H1 (cell line): ENCODE measurements around the gene CCDC88A. TPM values are rescaled to one million over a fixed set of nuclear protein-coding genes. Genes with fewer than 3 reads are reported as not detected.

Experiments used
- CTCF ChIA-PET: fragments of 300-600 bp; sonication (Branson Sonifier 250); formaldehyde crosslinking; loops from one replicate; lab custom pipeline; 2021; ENCODE audit not compliant: partially characterized antibody; lab: Charles Lee
- POLR2A ChIA-PET: fragments of 300-600 bp; sonication (Branson Sonifier 250); formaldehyde crosslinking; loops from one replicate; lab custom pipeline; 2021; ENCODE audit warnings: inconsistent platforms; ENCODE audit not compliant: partially characterized antibody; lab: Charles Lee
- DNase-seq, 2 experiments: peaks; one replicate each; pipeline versions ENCODE4 v3.0.0 to v3.0.0-alpha.2; 2010 to 2022; ENCODE audit warnings: low spot score in 2 of 2, low read depth in 1 of 2, mixed read lengths in 1 of 2
- FAIRE-seq: peaks from 2 replicates; lab custom pipeline; 2011; peaks lifted over from hg19 to GRCh38; lab: Jason Lieb, UNC
- H2AFZ ChIP-seq: 2 replicates; pipeline ENCODE4 v1.8.1; 2012; ENCODE audit warnings: low read length, inconsistent platforms
- H2AK5ac ChIP-seq: 2 replicates; pipeline ENCODE4 v1.6.1; 2013; ENCODE audit warnings: low read depth, low read length
- H2BK120ac ChIP-seq: replicated peaks from 2 replicates; pipeline ENCODE3; 2013; ENCODE audit warnings: low read depth, low read length, inconsistent platforms
- H2BK12ac ChIP-seq: 2 replicates; pipeline ENCODE4 v1.6.1; 2013; ENCODE audit warnings: low read depth, low read length
- H2BK15ac ChIP-seq: 2 replicates; pipeline ENCODE4 v1.6.1; 2013; ENCODE audit warnings: low read length
- H2BK20ac ChIP-seq: 2 replicates; pipeline ENCODE4 v1.6.1; 2013; ENCODE audit warnings: low read length
- H2BK5ac ChIP-seq: 2 replicates; pipeline ENCODE4 v1.6.1; 2013; ENCODE audit warnings: low read depth, low read length
- H3K14ac ChIP-seq: 2 replicates; pipeline ENCODE4 v1.6.1; 2013; ENCODE audit warnings: inconsistent platforms; ENCODE audit not compliant: insufficient read length
- H3K18ac ChIP-seq: 2 replicates; pipeline ENCODE4 v1.6.1; 2013; ENCODE audit warnings: low read length; ENCODE audit errors: extremely low read depth
- H3K23ac ChIP-seq: 2 replicates; pipeline ENCODE4 v1.6.1; 2013; ENCODE audit warnings: inconsistent platforms; ENCODE audit not compliant: insufficient read length
- H3K23me2 ChIP-seq: 2 replicates; pipeline ENCODE4 v1.6.1; 2013; ENCODE audit warnings: low read depth, low read length
- H3K27ac ChIP-seq: 2 replicates; pipeline ENCODE4 v1.6.1; 2011; ENCODE audit warnings: low read depth, low read length, inconsistent platforms
- H3K27me3 ChIP-seq, 4 experiments: replicated peaks in 1 of 4; 1 replicate in 1 of 4; 2 replicates in 3 of 4; pipeline versions ENCODE4 v1.6.1 to v1.8.1; 2011 to 2013; ENCODE audit warnings: low read length in 3 of 4, mild to moderate bottlenecking in 3 of 4, inconsistent platforms in 2 of 4, mixed read lengths in 2 of 4, moderate library complexity in 1 of 4; ENCODE audit not compliant: control insufficient read depth in 3 of 4, insufficient read depth in 3 of 4; ENCODE audit errors: extremely low read depth in 1 of 4
- H3K36me3 ChIP-seq, 4 experiments: 2 replicates each; pipeline versions ENCODE4 v1.6.1 to v1.8.1; 2011 to 2013; ENCODE audit warnings: mild to moderate bottlenecking in 4 of 4, low read length in 3 of 4, moderate library complexity in 2 of 4, control low read depth in 1 of 4, inconsistent platforms in 1 of 4; ENCODE audit not compliant: insufficient read depth in 4 of 4, control insufficient read depth in 2 of 4
- H3K4ac ChIP-seq: replicated peaks from 2 replicates; pipeline ENCODE3; 2013; ENCODE audit warnings: low read length, low read depth, mixed read lengths, inconsistent platforms; ENCODE audit not compliant: insufficient read length
- H3K4me1 ChIP-seq, 4 experiments: replicated peaks in 1 of 4; 1 replicate in 1 of 4; 2 replicates in 3 of 4; pipeline versions ENCODE4 v1.6.1 to v1.8.1; 2011 to 2013; ENCODE audit warnings: low read length in 3 of 4, inconsistent platforms in 2 of 4, mixed read lengths in 1 of 4; ENCODE audit not compliant: insufficient read depth in 4 of 4, control insufficient read depth in 3 of 4
- H3K4me2 ChIP-seq, 2 experiments: 2 replicates each; pipeline versions ENCODE4 v1.6.1 to v1.8.1; 2011 to 2013; ENCODE audit warnings: low read depth in 2 of 2, low read length in 2 of 2, control low read depth in 1 of 2, inconsistent platforms in 1 of 2, mild to moderate bottlenecking in 1 of 2; ENCODE audit not compliant: insufficient read depth in 1 of 2
- H3K4me3 ChIP-seq, 4 experiments: fragments of 200-600, 300-600 bp in 1 of 4; sonication (generic), shearing (Covaris generic), sonication (Bioruptor Twin) in 1 of 4; 2 replicates each; pipeline versions ENCODE4 v1.5.1 to v1.8.1; 2011 to 2016; ENCODE audit warnings: low read length in 4 of 4, low read depth in 3 of 4, control low read depth in 2 of 4, inconsistent platforms in 2 of 4, mild to moderate bottlenecking in 2 of 4, mixed read lengths in 1 of 4, moderate library complexity in 1 of 4; ENCODE audit not compliant: insufficient read depth in 2 of 4; ENCODE audit errors: extremely low read depth in 1 of 4
- H3K56ac ChIP-seq: replicated peaks from 2 replicates; pipeline ENCODE3; 2013; ENCODE audit warnings: low read depth, mild to moderate bottlenecking, mixed read lengths, low read length, inconsistent platforms; ENCODE audit not compliant: insufficient read length
- H3K79me1 ChIP-seq: 2 replicates; pipeline ENCODE4 v1.6.1; 2013; ENCODE audit warnings: low read depth, low read length, control low read depth
- H3K79me2 ChIP-seq, 2 experiments: 2 replicates each; pipeline versions ENCODE4 v1.6.1 to v1.8.1; 2012 to 2013; ENCODE audit warnings: low read length in 2 of 2, mild to moderate bottlenecking in 2 of 2, inconsistent platforms in 1 of 2; ENCODE audit not compliant: insufficient read depth in 2 of 2, control insufficient read depth in 1 of 2
- H3K9ac ChIP-seq, 4 experiments: replicated peaks in 1 of 4; 1 replicate in 1 of 4; 2 replicates in 3 of 4; pipeline versions ENCODE4 v1.6.1 to v1.8.1; 2011 to 2013; ENCODE audit warnings: low read depth in 3 of 4, low read length in 3 of 4, control low read depth in 2 of 4, mild to moderate bottlenecking in 2 of 4, moderate library complexity in 2 of 4, inconsistent platforms in 1 of 4; ENCODE audit errors: extremely low read depth in 1 of 4
- H3K9me3 ChIP-seq, 2 experiments: 2 replicates each; pipeline versions ENCODE4 v1.6.1 to v1.8.1; 2012 to 2013; ENCODE audit warnings: mild to moderate bottlenecking in 2 of 2, moderate library complexity in 2 of 2, control low read depth in 1 of 2, inconsistent platforms in 1 of 2, low read depth in 1 of 2, low read length in 1 of 2, mixed read lengths in 1 of 2; ENCODE audit not compliant: insufficient read depth in 2 of 2
- H4K20me1 ChIP-seq, 2 experiments: replicated peaks in 1 of 2; 2 replicates each; pipeline versions ENCODE3 to v1.8.1; 2011 to 2013; ENCODE audit warnings: inconsistent platforms in 2 of 2, low read length in 2 of 2, mild to moderate bottlenecking in 1 of 2; ENCODE audit not compliant: insufficient read depth in 2 of 2, control insufficient read depth in 1 of 2
- H4K5ac ChIP-seq: 2 replicates; pipeline ENCODE4 v1.6.1; 2013; ENCODE audit warnings: low read length, low read depth, mixed read lengths, inconsistent platforms; ENCODE audit not compliant: insufficient read length
- H4K8ac ChIP-seq: 2 replicates; pipeline ENCODE4 v1.8.0; 2013; ENCODE audit warnings: mild to moderate bottlenecking, moderate library complexity, low read length, inconsistent platforms; ENCODE audit not compliant: insufficient read depth; ENCODE audit errors: extremely low read depth
- H4K91ac ChIP-seq: replicated peaks from 2 replicates; pipeline ENCODE3; 2013; ENCODE audit warnings: low read length, mixed read lengths, inconsistent platforms; ENCODE audit not compliant: insufficient read length
- HDAC2 ChIP-seq, 2 experiments: fragments of 300-600 bp in 1 of 2; sonication (generic) in 1 of 2; IDR thresholded peaks; 2 replicates each; pipeline ENCODE4 v1.6.1; 2011 to 2012; ENCODE audit warnings: low read depth in 2 of 2, low read length in 2 of 2, mild to moderate bottlenecking in 2 of 2, moderate library complexity in 2 of 2, borderline replicate concordance in 1 of 2, inconsistent platforms in 1 of 2
- SP2 ChIP-seq: IDR thresholded peaks from 2 replicates; pipeline ENCODE4 v1.6.1; 2012; ENCODE audit warnings: mild to moderate bottlenecking, low read length, inconsistent platforms
- WGBS, 2 experiments: shearing (Covaris generic) in 1 of 2; methylation state at CpG; one replicate each; pipeline versions ENCODE4 v1.1.6 to v1.1.7; 2013 to 2015; ENCODE audit warnings: low lambda C conversion rate in 2 of 2, mixed read lengths in 2 of 2, inconsistent platforms in 1 of 2, low coverage in 1 of 2, missing lambda C conversion rate in 1 of 2; ENCODE audit not compliant: insufficient replicate concordance in 2 of 2, insufficient coverage in 1 of 2, insufficient read length in 1 of 2; ENCODE audit errors: extremely low coverage in 1 of 2, missing lambda C conversion rate in 1 of 2; 5-methylcytosine and 5-hydroxymethylcytosine counted together
- polyA plus RNA-seq, 7 experiments: library from polyadenylated mRNA; depleted of rRNA in 3 of 7; stranded (reverse) in 5 of 7; unstranded in 2 of 7; fragments of >200 nt in 5 of 7; fragments of 200-250 nt in 2 of 7; gene quantifications; 1 replicate in 5 of 7; 2 replicates in 1 of 7; 4 replicates in 1 of 7; pipeline versions ENCODE4 v1.2.1 to v1.2.3, GENCODE V29; 2011 to 2013; ENCODE audit warnings: missing spikeins in 2 of 7, mixed read lengths in 2 of 7
- total RNA-seq: library from RNA; stranded (reverse); fragmentation: NEBNext Ultra II Directional; extraction: Animal tissue kit (Norgen Biotek cat#: 25700); gene quantifications from 2 replicates; pipeline ENCODE4 v1.2.1, GENCODE V29; 2021

The CCDC88A gene
- total and polyA plus RNA-seq, 2 of the 8 experiments (the other 6 are each of a cell fraction or from before 2014, with no cell fraction given): 27.0 to 98.0 TPM

GRCh38 chr2:55301277-55301676 lies 118.4 kb downstream of the CCDC88A start:
- H3K4me2 ChIP-seq: no peak overlapping the region
- no peaks in the 10 kb centered on the region for H3K27me3 ChIP-seq
- no peak overlapping the region for H3K27ac ChIP-seq
- H3K56ac ChIP-seq: no peak overlapping the region
- H3K9me3 ChIP-seq: no peaks in the 10 kb centered on the region
- H3K18ac ChIP-seq: no peak overlapping the region
- H2AK5ac ChIP-seq: no peak overlapping the region
- H2AFZ ChIP-seq: no peak overlapping the region
- FAIRE-seq: no peak
- H4K20me1 ChIP-seq: no peaks in the 10 kb centered on the region
- CTCF ChIA-PET: no interaction called here
- H3K79me1 ChIP-seq: no peaks in the 10 kb centered on the region
- 93% methylated on average over 1 of the region's 1 CpG; no CpG with 5 or more reads in 1 of the 2 experiments for WGBS, 2 experiments
- H2BK120ac ChIP-seq: no peak overlapping the region
- DNase-seq: no peak
- no peak overlapping the region for H2BK20ac ChIP-seq
- no peak overlapping the region for H2BK12ac ChIP-seq
- no peak overlapping the region for H3K4me3 ChIP-seq
- no peaks in the 10 kb centered on the region for H3K4me1 ChIP-seq
- H4K8ac ChIP-seq: no peak overlapping the region
- no peak overlapping the region for H3K23ac ChIP-seq
- no peak overlapping the region for H4K91ac ChIP-seq
- POLR2A ChIA-PET: no interaction called here
- H3K36me3 ChIP-seq: peaks cover 2 to 40% (median 8%) of the 10 kb centered on the region in 4 experiments; a peak in 6 of 8 replicates
- no peak overlapping the region for H2BK5ac ChIP-seq
- H3K79me2 ChIP-seq: no peaks in the 10 kb centered on the region
- no peak overlapping the region for H2BK15ac ChIP-seq
- no peak overlapping the region for H3K9ac ChIP-seq
- H3K4ac ChIP-seq: no peak overlapping the region
- no peak overlapping the region for H3K14ac ChIP-seq
- no peaks in the 10 kb centered on the region for H3K23me2 ChIP-seq
- no peak overlapping the region for H4K5ac ChIP-seq
- TF ChIP-seq SP2 (no peak), HDAC2 (IDR thresholded peaks at IDR 0.05; ENCODE audit: borderline replicate concordance in 1 of 2, low read depth in 2 of 2, low read length in 2 of 2) (no peak)
